GM20431 (cell line): ENCODE measurements around the gene ATP6V0D1.

Source experiments
- in situ Hi-C: fragments of 300-500 bp; cut with MseI, MboI; formaldehyde crosslinking; loops from one replicate; pipeline ENCODE4 v1.15.0; 2020; ENCODE audit warnings: low sequenced_read_pairs; ENCODE audit not compliant: unreplicated experiment

The ATP6V0D1 gene

DNA sequence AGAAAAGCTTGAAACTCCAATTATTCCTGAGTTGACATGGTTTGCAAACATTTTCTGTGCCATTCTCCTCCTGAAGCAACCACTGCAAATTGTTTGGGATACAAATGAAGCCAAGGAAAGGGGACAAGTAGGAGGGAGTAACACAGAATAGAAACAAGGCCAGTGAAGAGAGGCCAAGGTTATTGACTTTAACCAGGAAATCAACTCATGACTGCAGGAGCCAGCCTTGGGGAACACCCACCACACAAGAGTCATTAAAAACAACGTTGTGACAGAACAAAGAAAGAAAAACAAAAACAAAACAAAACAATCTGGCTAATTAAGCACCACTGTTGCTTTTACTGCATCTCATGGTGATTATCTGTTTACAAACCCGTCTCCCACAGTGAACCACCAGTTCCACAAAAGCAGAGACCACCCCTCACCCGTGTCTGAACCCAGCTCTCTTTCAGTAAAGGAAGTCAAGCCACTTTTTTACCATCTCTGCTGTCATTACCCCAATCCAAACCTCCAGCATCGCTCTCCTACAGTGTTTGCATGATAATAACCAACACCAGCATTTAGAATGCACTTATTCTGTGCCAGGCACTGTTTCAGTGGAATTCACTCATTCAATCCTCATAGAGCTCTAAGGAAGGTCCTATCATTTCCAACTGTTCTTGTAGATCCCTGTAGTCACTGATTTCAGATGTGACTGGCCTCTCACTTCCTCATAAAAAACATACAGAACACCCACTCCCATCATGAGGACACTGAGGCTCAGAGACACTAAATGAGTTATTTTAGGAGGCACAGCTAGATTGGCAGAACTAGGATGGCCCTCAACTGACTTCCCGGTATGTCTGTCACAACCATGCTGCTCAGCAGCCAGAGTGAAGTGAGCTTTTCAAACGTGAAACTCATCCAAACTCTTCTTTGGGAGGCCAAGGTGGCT is 66.7 kb downstream of the ATP6V0D1 start:
- in situ Hi-C loops, result no loop called here

DNA sequence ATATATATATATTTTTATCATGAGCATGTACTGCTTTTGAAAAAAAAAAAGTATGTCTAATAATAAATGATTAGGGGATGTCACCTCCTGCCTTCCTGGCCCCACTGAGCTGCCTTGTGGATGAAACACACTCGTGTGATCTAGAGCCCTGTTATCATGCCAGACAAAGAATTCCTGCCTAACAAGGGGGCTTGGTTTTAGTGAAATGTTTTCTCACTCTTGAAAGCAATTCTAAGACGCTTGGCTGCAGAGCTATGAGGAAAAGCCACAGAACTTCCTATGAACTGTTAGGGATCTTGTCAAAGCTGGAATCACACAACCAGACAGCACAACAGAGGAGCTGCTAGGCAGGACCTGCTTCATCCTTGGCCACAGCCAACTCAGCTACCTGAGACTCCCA is 68.7 kb downstream of the ATP6V0D1 start:
- in situ Hi-C loops, result no loop called here

DNA sequence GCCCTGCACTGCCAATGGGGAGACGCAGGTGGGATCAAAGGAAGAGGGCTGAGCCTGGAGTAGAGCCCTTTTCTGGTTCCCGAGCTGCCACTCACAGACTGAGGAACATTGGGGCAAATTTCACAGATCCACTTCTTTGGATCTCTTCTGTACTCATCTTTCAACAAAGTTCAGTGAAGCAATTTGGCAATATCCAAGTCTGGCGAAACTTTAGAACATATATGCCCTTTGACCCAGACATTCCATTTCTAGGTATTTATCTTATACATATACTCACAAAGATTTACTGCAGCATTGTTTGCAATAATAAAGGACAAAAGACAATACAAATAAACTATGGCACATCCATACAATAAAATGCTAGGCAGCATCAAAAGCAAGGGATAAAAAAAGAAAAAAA is 69.6 kb downstream of the ATP6V0D1 start:
- in situ Hi-C loops, result no loop called here

DNA sequence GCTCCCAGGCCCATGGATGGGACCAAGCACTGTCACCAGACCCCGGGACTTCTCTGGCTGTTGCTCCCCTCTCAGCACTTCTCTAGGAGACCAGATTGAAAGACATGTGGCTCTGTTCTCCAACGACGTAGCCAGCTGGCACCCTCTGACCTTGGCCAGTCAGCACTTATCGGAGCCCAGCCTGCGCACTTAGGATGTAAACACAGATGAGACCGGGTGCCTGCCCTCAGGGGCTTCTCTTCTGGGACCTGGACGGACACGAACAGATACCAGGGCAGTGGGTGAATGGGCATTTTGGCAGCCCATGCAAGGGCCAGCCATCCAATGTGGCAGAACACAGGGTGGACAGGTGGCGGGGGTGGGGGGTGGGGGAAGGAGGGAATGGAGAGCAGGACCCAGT is 71.3 kb downstream of the ATP6V0D1 start:
- in situ Hi-C loops, result no loop called here

DNA sequence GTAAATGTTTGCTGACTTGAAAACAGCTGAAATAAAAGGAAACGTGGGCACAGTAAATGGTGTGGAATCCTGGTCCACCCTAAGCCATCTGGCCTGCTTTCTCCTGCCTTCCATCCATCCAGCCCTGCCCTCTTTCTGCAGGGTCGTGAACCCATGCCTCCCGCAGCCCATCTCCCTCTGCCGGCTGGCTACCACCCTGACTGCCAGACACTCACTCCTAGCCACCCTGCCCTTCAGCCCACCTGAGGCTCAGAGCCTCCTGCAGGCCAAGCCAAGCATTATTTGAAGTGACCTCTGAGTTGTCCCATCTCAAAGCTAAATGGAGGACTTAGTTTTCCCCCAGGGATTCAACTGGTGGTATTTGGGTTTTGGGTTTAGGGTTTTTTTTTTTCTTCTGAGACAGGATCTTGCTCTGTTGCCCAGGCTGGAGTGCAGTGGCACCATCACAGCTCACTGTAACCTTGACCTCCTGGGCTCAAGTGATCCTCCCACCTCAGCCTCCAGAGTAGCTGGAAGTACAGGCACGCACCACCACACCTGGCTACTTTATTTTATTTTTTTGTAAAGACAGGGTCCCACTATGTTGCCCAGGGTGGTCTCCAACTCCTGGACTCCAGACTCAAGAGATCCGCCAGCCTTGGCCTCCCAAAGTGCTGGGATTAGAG is 73.0 kb downstream of the ATP6V0D1 start:
- in situ Hi-C loops, result no loop called here

DNA sequence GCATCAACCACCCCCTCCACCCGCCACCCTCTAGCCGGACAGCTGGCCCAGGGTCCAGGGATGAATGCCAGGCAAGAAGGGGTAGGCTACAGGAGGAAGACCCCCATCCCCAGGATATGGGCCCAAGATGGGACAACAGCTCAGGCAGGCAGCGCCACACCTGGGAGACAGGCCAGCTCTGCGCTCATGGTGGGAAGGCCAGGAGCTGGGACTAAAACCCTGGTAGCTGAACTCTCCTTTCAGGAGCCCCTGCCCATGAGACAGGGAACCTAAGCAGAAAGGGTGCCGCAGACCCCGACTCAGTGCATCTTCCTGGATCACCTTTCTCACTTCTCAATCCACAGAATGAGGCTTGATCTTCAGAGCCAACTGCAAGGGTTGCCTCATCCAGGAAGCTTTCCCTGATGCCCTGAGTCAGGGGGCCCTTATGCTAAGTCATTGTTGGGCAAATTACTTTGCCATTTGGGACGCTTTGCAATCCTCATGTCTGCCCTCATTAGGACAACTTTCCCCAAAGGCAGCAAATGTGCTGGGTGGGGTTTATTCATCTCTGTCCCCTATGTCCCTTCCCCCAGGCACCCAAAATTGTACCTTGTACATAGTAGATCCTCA is 73.7 kb downstream of the ATP6V0D1 start:
- in situ Hi-C loops, result no loop called here

DNA sequence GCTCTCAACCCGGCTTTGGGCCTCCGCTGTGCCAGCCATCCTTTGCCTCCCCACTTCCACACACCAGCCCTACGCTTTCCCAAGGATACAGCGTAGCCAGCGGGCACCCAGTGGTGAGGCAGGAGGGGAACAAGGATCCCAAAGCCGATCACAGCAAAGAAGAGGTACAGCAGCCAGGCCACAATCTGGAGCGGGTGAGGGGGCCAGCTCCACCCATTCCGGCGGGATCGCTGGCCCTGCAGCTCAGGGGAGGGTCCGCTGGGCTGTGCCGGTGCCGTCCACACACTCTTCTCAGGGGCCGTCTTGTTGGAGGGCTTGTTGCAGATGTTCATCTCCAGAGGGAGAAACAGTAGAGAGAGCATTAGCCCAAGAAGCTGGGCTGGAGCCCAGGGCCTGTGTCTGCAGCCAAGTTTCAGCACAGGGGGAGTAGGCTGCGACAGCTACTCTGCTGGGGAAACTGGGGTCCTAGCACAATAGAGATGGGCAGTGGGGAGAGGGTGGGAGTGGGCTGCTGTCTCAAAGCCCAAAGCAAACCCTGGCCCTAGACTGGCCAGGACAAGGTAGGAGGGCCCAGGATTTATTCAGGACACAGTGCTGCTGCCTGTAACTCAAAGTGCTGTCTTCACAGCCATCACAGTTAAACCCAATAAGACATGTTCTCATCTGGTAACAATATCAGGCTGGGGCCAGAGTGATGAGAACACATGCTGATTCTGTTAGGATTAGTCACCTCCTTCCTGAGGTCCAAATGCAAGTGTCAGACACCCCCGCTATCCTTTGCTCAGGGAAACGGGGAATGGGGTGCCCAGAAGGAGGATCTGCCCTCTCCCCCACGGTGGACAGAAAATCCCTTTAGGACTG is 74.6 kb downstream of the ATP6V0D1 start:
- in situ Hi-C loops, result no loop called here

DNA sequence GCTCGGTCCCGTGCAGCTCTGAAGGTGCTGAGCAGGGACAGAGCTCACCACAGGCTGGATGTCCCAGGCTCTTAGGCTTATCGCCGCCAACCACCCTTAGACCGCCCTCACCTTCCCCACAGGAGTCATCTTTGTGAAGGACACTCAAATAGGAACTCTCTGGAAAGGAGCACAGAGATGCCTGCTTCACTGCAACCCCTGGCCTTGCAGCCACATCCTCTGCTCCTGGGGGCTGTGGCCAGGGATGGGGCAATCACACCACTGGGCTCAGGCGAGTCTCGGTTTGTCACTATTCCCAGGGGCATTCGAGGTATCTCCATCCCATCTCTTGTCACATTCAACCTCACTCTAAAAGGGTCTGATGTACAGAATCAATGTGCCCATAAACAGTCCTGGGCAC is 75.6 kb downstream of the ATP6V0D1 start:
- in situ Hi-C loops, result no loop called here

DNA sequence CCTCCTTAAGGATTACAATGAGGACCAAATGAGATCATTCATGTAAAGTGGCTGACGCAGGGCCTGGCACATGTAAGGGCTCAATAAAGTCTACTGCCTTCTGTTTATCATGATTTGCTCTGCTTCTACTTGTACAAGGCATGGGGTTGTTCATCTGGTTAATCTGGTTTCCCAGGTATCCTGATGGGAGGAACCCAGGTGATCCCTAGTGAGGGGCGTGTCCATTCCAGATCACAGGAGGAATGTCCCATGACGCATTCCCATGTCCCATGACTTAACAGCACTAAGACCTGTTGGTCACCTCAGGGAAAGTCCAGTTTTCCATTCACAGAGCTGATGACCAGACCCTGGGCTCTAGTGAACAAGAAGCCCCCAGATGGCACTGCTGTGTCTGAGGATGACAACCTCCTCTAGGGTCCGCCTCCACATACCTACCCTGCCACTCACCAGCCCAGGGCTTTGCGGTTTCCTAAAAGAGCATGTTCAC is 76.2 kb downstream of the ATP6V0D1 start:
- in situ Hi-C loops, result no loop called here

DNA sequence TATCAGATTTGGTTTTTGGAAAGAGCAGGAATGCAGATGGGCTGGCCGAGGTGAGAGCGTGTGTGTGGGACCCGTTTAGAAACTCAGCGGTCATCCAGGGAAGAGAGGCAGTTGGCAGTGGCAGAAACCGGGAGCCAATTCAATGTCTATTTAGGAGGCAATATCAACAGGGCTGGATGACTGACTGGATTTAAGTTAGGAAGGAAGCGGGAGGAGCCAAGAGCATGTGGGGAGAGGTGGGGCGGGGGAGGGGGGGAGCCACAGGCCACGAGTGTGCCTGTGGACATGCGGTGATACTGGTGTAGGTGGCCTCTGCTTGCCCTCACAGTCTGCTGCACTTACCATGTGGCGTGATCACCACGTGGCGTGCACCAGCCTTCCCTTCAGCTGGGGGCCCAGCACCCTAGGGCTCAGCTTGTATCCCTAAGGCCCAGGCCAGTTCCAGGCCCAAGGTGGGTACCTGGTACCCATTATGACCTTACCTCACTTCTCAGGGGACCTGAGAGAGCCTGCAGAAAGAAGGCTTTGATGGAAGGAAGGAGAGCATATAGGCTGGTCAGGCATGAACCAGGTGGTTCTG is 76.9 kb downstream of the ATP6V0D1 start:
- in situ Hi-C loops, result no loop called here

DNA sequence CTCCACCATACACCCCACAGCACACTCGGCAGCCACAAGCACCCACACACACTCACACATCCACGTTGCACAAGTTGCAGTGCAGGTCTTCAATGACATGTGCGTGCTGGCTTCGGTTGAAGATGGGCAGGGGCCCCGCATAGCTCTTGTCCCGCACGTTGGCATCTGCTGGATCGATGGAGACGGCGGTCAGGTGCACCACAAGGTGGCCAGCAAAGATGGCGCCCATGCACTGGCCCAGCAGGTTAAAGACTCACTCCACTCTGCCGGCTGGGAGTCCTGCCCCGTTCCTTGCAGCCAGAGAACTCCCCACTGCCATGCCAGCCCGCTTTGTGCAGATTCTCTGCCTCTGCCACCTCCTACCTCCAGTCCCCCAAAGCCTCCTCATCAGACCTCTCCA is 80.1 kb downstream of the ATP6V0D1 start:
- in situ Hi-C loops, result no loop called here

DNA sequence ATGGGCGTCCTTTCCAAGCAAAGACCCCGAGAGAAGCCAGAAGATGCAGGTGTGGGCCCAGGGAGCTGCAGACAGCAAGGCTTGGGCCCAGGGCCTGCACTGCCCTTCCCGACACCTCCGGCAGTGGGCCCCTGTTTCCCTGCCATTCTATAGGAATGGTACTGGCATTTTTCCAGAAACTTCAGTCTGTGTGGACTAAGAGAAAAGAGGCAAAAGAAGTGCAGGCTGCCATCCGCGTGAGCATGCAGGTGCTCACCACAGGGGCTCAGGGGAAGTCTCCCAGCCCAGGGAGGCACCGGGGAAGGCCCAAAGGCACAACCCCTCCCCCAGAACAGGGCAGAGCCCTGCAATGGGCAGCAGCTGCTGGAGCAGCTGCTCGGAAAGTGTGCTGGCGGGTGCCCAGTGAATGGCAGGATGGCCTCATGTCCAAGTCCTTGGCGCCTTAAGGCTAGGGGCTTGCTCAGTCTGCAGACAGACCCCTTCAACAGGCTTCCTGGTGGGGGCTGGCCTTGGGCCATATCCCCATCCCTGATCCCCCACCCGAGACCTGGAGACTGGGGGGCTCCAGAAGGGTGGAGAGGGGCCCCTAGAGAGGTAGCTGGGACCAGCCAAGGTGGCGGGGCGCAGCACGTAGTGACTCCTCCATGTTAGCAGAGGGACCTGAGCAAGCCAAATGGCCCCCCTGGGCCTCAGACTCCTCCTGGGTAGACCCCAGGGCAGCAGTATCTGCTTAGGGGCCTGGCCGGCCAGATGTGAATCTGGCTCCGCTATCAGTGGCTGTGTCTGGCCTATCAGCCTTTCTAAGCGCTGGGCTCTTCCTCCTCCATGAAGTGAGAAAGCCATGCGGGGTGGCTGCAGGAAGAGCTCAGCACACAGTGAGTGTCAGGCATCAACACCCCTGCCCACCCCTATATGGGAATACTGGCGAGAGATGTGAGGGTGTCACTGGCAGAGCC is 80.9 kb downstream of the ATP6V0D1 start:
- in situ Hi-C loops, result no loop called here

DNA sequence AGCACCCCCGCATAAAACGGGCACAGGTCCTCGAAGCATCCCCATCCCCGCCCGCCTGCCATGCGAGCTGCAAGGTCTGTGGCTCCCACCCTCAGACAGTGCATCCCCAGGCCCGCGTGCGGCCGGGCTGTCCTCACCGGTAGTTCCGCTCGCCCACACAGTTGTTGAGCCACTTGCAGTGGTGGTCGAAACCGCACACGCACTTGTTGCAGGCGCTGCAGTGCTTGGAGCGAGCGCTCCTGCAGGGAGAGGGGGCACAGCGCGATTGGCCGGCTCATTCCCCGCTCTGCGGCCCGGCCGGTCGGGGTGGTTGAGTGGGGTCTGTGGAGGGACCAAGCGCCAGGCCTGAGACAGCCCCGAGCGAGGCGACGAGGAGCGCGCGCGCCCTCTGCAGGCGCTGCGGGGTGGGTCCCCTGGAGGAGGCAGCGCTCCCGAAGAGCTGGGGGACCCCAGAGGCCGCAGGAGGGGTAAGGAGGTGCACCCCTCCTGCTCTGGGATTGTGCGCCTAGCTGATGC is 81.7 kb downstream of the ATP6V0D1 start:
- in situ Hi-C loops, result no loop called here

DNA sequence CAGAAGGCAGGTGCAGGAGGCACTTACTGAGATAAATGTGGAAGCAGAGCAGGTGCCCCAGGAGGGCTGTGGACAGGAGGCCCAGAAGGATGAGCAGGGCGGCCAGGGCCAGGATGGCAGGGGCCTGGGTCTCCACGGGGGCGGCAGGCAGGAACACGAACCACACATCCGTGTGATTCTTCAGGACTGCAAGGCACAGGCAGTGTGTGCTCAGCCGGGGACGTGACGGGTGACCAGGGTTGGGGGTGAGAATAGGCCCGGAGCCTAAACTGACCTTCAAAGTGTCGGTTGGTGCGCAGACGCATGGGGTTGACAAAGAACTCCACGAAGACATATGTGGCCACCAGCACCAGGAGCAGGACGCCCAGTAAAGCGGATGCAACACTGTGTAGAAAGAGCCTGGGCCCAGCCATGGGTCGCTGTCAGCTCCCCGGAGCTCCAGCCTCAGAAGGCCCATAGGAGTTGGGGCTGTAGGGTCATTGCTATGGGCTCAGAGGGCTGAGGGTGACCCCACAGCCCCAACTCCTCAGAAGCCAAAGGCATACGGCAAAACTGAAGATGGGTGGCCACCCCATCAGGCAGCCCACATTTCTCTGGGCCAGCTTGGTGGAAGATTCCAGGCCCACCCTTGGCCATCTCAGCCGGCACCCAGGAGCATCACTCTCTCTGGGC is 82.3 kb downstream of the ATP6V0D1 start:
- in situ Hi-C loops, result no loop called here

DNA sequence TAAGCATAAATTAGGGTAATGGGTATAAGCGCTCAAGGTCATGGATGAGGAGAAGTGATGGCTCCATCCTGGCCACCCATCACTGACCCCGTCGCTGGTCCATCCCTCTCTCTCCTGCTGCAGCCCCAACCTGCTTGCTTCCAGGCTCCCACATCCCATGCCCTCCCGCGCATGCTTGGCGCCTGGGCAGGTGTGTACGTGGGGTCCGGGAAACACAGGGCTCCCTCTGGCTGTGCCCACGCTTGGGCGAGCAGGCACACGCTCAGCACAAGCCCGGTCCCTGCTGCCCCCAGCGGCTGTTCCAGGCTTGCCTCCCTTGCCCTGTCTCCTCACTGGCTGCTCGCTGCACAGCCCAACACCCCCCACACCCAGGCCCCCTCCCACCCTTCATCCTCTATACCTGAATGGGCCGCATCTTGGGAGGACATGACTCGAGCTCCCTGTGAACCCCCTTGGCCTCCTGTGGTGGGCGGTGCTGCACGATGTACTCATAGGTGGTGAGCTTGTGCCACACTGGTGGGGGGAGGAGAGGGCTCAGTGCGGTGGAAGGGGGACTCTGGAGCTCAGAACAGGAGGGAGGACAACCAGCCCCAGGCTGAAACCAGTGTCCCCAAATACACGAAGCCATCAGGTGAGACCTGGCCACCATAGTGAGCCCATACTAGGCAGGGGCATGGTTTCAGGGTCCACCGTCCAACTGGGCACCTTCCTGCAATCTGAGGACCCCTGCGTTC is 83.0 kb downstream of the ATP6V0D1 start:
- in situ Hi-C loops, result no loop called here

DNA sequence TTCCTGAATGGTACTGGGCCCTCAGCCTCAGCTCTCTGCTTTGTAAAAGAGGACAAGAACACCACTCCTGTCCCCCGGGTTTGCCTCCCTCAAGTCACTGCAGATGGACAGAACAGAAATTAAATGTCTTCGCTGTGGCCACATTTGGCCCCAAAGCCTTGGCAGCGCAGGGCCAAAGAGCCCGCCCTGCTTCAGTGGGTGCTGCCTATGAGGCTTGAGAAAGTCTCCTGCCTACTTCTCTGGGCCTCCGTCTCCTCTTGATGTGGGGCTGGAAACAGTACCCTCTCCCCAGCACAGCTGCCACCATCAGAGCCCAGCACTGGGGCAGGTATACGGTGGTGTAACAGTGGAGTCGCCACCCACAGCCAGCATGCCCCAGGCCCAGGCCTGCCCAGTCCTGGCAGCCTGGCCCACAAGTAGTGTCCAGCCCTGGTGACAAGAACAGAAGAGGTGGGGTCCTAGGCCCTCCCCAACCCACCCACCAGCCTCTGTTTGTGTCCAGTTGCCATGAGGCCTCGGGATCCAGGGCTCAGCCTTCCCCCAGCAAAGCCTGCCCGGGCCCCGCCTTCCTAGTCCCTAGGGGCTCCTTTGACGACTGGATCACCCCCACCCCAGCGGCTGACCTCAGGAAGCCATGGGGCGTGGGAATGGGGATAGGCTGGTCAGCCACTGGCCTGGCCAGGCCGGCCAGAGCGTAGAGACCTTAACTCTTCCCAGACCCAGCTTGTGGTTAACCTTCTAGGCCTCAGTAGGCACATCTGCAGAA is 83.7 kb downstream of the ATP6V0D1 start:
- in situ Hi-C loops, result no loop called here
